Left renal cortex interstitium (tissue), 4 donors: ENCODE results near the gene C1orf21. TPM values are rescaled to one million over a fixed set of nuclear protein-coding genes. Genes with fewer than 3 reads are reported as not detected.
"Not testable (repeated sequence)": the region's sequence is repeated elsewhere in the genome, so short reads cannot be mapped to it uniquely, and the experiment has no call there.

Source experiments
- DNase-seq, 4 donors: peaks; one replicate each; pipeline ENCODE4 v3.0.0-alpha.2; 2013; ENCODE audit warnings: low read depth in 4 of 4, low spot score in 2 of 4, missing footprints in 1 of 4
- polyA plus RNA-seq, 4 donors: library from polyadenylated mRNA; unstranded; fragments of 120-200 nt; gene quantifications; one replicate each; pipeline ENCODE4 v1.2.1, GENCODE V29; 2013; ENCODE audit not compliant: insufficient read length in 4 of 4

Gene C1orf21
- polyA plus RNA-seq, 4 donors, result 30.5 to 39.6 (median 34.7) TPM

GRCh38 chr1:184583849-184584248 lies 197.0 kb downstream of the C1orf21 start:
- DNase-seq, result no peak

GRCh38 chr1:184588701-184589100 lies 201.9 kb downstream of the C1orf21 start:
- DNase-seq, result no peak

GRCh38 chr1:184590163-184590750 lies 203.4 kb downstream of the C1orf21 start:
- no peak for DNase-seq

GRCh38 chr1:184593597-184593996 lies 206.8 kb downstream of the C1orf21 start:
- DNase-seq, result no peak

GRCh38 chr1:184595596-184595995 lies 208.8 kb downstream of the C1orf21 start:
- no peak for DNase-seq

GRCh38 chr1:184596950-184597645 lies 210.3 kb downstream of the C1orf21 start:
- DNase-seq, result no peak

- DNase-seq, result no peak
Observed at GRCh38 chr1:184597650-184598357, 211.0 kb downstream of the C1orf21 start.

GRCh38 chr1:184598403-184599193 lies 211.8 kb downstream of the C1orf21 start:
- no peak for DNase-seq

GRCh38 chr1:184604152-184604900 lies 217.5 kb downstream of the C1orf21 start:
- DNase-seq, result no peak

GRCh38 chr1:184605941-184606340 lies 219.1 kb downstream of the C1orf21 start:
- no peak for DNase-seq

- DNase-seq, result no peak
Observed at GRCh38 chr1:184606786-184607185, 220.0 kb downstream of the C1orf21 start.

- DNase-seq, result no peak
Observed at GRCh38 chr1:184608581-184608980, 221.8 kb downstream of the C1orf21 start.

GRCh38 chr1:184608990-184609389 lies 222.2 kb downstream of the C1orf21 start:
- DNase-seq, result no peak

- DNase-seq, result no peak
Observed at GRCh38 chr1:184610876-184611595, 224.2 kb downstream of the C1orf21 start.

GRCh38 chr1:184612229-184612628 lies 225.4 kb downstream of the C1orf21 start:
- DNase-seq, result not testable (repeated sequence)

- DNase-seq, result no peak
Observed at GRCh38 chr1:184614667-184615066, 227.8 kb downstream of the C1orf21 start.

GRCh38 chr1:184615301-184615700 lies 228.5 kb downstream of the C1orf21 start:
- DNase-seq, result no peak

- DNase-seq, result no peak
Observed at GRCh38 chr1:184616504-184616903, 229.7 kb downstream of the C1orf21 start.

GRCh38 chr1:184617433-184618029 lies 230.7 kb downstream of the C1orf21 start:
- no peak for DNase-seq
